HG02798 (cell line): ENCODE measurements around the gene CARD9.

Experiments
- ATAC-seq: cut with Tn5 transposase; IDR thresholded peaks from one replicate; pipeline ENCODE4 v1.9.1; 2021; ENCODE audit warnings: mild to moderate bottlenecking; ENCODE audit not compliant: unreplicated experiment, poor library complexity

Gene CARD9

GRCh38 chr9:136339173-136339957 is 34.1 kb downstream of the CARD9 start:
- peak; percentile 42 for ATAC-seq

- no peak for ATAC-seq
Measured at GRCh38 chr9:136338511-136338910, 35.0 kb downstream of the CARD9 start.

- ATAC-seq = no peak
Measured at GRCh38 chr9:136337416-136338395, 35.8 kb downstream of the CARD9 start.

GRCh38 chr9:136336881-136337280 is 36.6 kb downstream of the CARD9 start:
- no peak for ATAC-seq

- no peak for ATAC-seq
Measured at GRCh38 chr9:136336156-136336870, 37.2 kb downstream of the CARD9 start.

- no peak for ATAC-seq
Measured at GRCh38 chr9:136335296-136336155, 37.9 kb downstream of the CARD9 start.

- ATAC-seq = no peak
Measured at GRCh38 chr9:136334541-136334940, 38.9 kb downstream of the CARD9 start.

- ATAC-seq = no peak
Measured at GRCh38 chr9:136333486-136333885, 40.0 kb downstream of the CARD9 start.

GRCh38 chr9:136333045-136333444 is 40.4 kb downstream of the CARD9 start:
- no peak for ATAC-seq

GRCh38 chr9:136332482-136332983 is 40.9 kb downstream of the CARD9 start:
- no peak for ATAC-seq

GRCh38 chr9:136331556-136332481 is 41.6 kb downstream of the CARD9 start:
- no peak for ATAC-seq

GRCh38 chr9:136331030-136331429 is 42.4 kb downstream of the CARD9 start:
- no peak for ATAC-seq

GRCh38 chr9:136330406-136330990 is 43.0 kb downstream of the CARD9 start:
- ATAC-seq = no peak

- no peak for ATAC-seq
Measured at GRCh38 chr9:136329636-136330405, 43.6 kb downstream of the CARD9 start.

GRCh38 chr9:136329211-136329627 is 44.2 kb downstream of the CARD9 start:
- no peak for ATAC-seq

- ATAC-seq = no peak
Measured at GRCh38 chr9:136328622-136329041, 44.8 kb downstream of the CARD9 start.

GRCh38 chr9:136328011-136328621 is 45.4 kb downstream of the CARD9 start:
- no peak for ATAC-seq
